GM23248 (cell line): ENCODE data around the gene MAPK11. TPM values are rescaled to one million over a fixed set of nuclear protein-coding genes. Genes with fewer than 3 reads are reported as not detected.

Experiments
- DNase-seq: peaks from one replicate; pipeline ENCODE4 v3.0.0-alpha.2; 2015
- H2AFZ ChIP-seq: fragments of 200-600 bp; sonication (generic); 2 replicates; pipeline ENCODE4 v1.6.1; 2016; ENCODE audit warnings: antibody characterized with exemption
- H3F3A ChIP-seq: fragments of 200-600 bp; sonication (generic); 2 replicates; pipeline ENCODE4 v1.6.1; 2016; ENCODE audit warnings: mild to moderate bottlenecking, antibody characterized with exemption, mixed run types; ENCODE audit not compliant: insufficient read depth
- H3K27ac ChIP-seq: fragments of 200-600 bp; sonication (generic); 2 replicates; pipeline ENCODE4 v1.5.1; 2016; ENCODE audit warnings: mild to moderate bottlenecking
- H3K27me3 ChIP-seq: fragments of 200-600 bp; sonication (generic); replicated peaks from 2 replicates; pipeline ENCODE4 v1.6.1; 2016; ENCODE audit warnings: mild to moderate bottlenecking; ENCODE audit not compliant: insufficient read depth
- H3K36me3 ChIP-seq: fragments of 200-600 bp; sonication (generic); 2 replicates; pipeline ENCODE4 v1.6.1; 2016; ENCODE audit warnings: low read depth, mild to moderate bottlenecking
- H3K4me1 ChIP-seq: fragments of 200-600 bp; sonication (generic); 2 replicates; pipeline ENCODE4 v1.6.1; 2016; ENCODE audit warnings: mild to moderate bottlenecking; ENCODE audit not compliant: insufficient read depth
- H3K4me2 ChIP-seq: fragments of 200-600 bp; sonication (generic); one replicate; pipeline ENCODE4 v1.6.1; 2016; ENCODE audit warnings: mild to moderate bottlenecking; ENCODE audit not compliant: unreplicated experiment
- H3K4me3 ChIP-seq: fragments of 200-600 bp; sonication (generic); 2 replicates; pipeline ENCODE4 v1.5.1; 2016; ENCODE audit warnings: mild to moderate bottlenecking
- H3K79me2 ChIP-seq: fragments of 200-600 bp; sonication (generic); 2 replicates; pipeline ENCODE4 v1.6.1; 2016; ENCODE audit warnings: mild to moderate bottlenecking; ENCODE audit not compliant: insufficient read depth
- H3K9ac ChIP-seq: fragments of 200-600 bp; sonication (generic); 2 replicates; pipeline ENCODE4 v1.6.1; 2016; ENCODE audit warnings: mild to moderate bottlenecking
- H3K9me2 ChIP-seq: fragments of 200-600 bp; sonication (generic); 2 replicates; pipeline ENCODE4 v1.6.1; 2016; ENCODE audit warnings: mixed run types, mild to moderate bottlenecking, moderate library complexity; ENCODE audit not compliant: insufficient read depth
- H3K9me3 ChIP-seq: fragments of 200-600 bp; sonication (generic); one replicate; pipeline ENCODE4 v1.6.1; 2017; ENCODE audit warnings: low read depth
- H4K20me1 ChIP-seq: fragments of 200-600 bp; sonication (generic); 2 replicates; pipeline ENCODE4 v1.6.0; 2016; ENCODE audit not compliant: insufficient read depth
- EZH2 ChIP-seq: fragments of 200-600 bp; sonication (generic); IDR thresholded peaks from 2 replicates; pipeline ENCODE4 v1.6.1; 2018; ENCODE audit warnings: antibody characterized with exemption, mild to moderate bottlenecking; ENCODE audit not compliant: insufficient read depth, poor library complexity, severe bottlenecking
- EZH2phosphoT487 ChIP-seq: fragments of 200-600 bp; sonication (generic); IDR thresholded peaks from 2 replicates; pipeline ENCODE4 v1.6.1; 2018; ENCODE audit warnings: antibody characterized with exemption, moderate library complexity, mild to moderate bottlenecking, low read depth; ENCODE audit not compliant: insufficient read depth
- WGBS, 2 experiments: methylation state at CpG; one replicate each; pipeline ENCODE4 v1.1.6; 2015 to 2017; ENCODE audit warnings: low lambda C conversion rate in 2 of 2, low coverage in 1 of 2; ENCODE audit errors: missing lambda C conversion rate in 2 of 2; 5-methylcytosine and 5-hydroxymethylcytosine counted together
- in situ Hi-C: fragments of 300-500 bp; cut with MboI; formaldehyde crosslinking; loops from 2 replicates; pipeline ENCODE4 v1.15.0; 2020
- polyA plus RNA-seq: library from polyadenylated mRNA; unstranded; fragments of >200 nt; fragmentation: Nextera tagmentation; extraction: Ambion mirVana; gene quantifications from 2 replicates; pipeline ENCODE4 v1.2.1, GENCODE V29; 2016
- total RNA-seq: library from RNA; depleted of rRNA; stranded (reverse); fragments of >200 nt; shearing (Covaris generic); gene quantifications from 2 replicates; pipeline ENCODE4 v1.2.3, GENCODE V29; 2014

Gene MAPK11
- total and polyA plus RNA-seq, 2 experiments from 2014 or later: 1.2 to 9.8 TPM

- no peak overlapping the region for H2AFZ ChIP-seq
- peak; percentile 69 for DNase-seq
- peak overlapping the region; percentile 92 for H3K4me3 ChIP-seq
- no peaks in the 10 kb centered on the region for H3K9me3 ChIP-seq
- H3K79me2 ChIP-seq: peaks cover 72% of the 10 kb centered on the region
- H3K36me3 ChIP-seq: no peaks in the 10 kb centered on the region
- 21 to 41% methylated on average over 17 to 19 of the region's 22 CpGs for WGBS, 2 experiments
- peaks cover 54% of the 10 kb centered on the region for H3K4me1 ChIP-seq
- H3K27ac ChIP-seq: peak overlapping the region; percentile 89
- no peaks in the 10 kb centered on the region for H3K9me2 ChIP-seq
- TF ChIP-seq EZH2 (no peak), EZH2phosphoT487 (no peak)
- peak overlapping the region; percentile 94 for H3K9ac ChIP-seq
- no peaks in the 10 kb centered on the region for H3K27me3 ChIP-seq
- in situ Hi-C loops: no loop called here
- peak overlapping the region; percentile 92 for H3K4me2 ChIP-seq
- no peaks in the 10 kb centered on the region for H4K20me1 ChIP-seq
- H3F3A ChIP-seq: peaks cover 12% of the 10 kb centered on the region
These were observed 34.6 kb upstream of the MAPK11 start for GRCh38 chr22:50304528-50305392.

- Histone ChIP-seq H3K4me1 (peaks cover 53% of the 10 kb centered on the region), H3K9me3 (no peaks in the 10 kb centered on the region)
- peak; percentile 48 for DNase-seq
These were observed 33.8 kb upstream of the MAPK11 start for GRCh38 chr22:50303848-50304527.

GRCh38 chr22:50303515-50303847 is 33.3 kb upstream of the MAPK11 start:
- Histone ChIP-seq H2AFZ (no peak overlapping the region), H3K4me1 (peaks cover 48% of the 10 kb centered on the region), H3K27ac (peak overlapping the region; percentile 89), H3K27me3 (no peaks in the 10 kb centered on the region), H3K9ac (peak overlapping the region; percentile 94), H3K4me3 (no peak overlapping the region), H3K79me2 (peaks cover 83% of the 10 kb centered on the region), H4K20me1 (no peaks in the 10 kb centered on the region; the same call in 1 of the 2 replicates), H3F3A (peaks cover 7% of the 10 kb centered on the region), H3K4me2 (no peak overlapping the region), H3K36me3 (no peaks in the 10 kb centered on the region), H3K9me3 (no peaks in the 10 kb centered on the region), H3K9me2 (no peaks in the 10 kb centered on the region)
- TF ChIP-seq EZH2 (no peak), EZH2phosphoT487 (no peak)
- in situ Hi-C loops: no loop called here
- DNase-seq: no peak
- 95% methylated on average over 7 of the region's 7 CpGs for WGBS, 2 experiments

More at GRCh38 chr22:50303848-50304527, 33.8 kb upstream of the MAPK11 start:
- no peak overlapping the region for H2AFZ ChIP-seq
- no peaks in the 10 kb centered on the region for H3K9me2 ChIP-seq
- peaks cover 78% of the 10 kb centered on the region for H3K79me2 ChIP-seq
- WGBS, 2 experiments: 69 to 75% methylated on average over 7 to 11 of the region's 11 CpGs
- peak overlapping the region; percentile 92 for H3K4me3 ChIP-seq
- peaks cover 12% of the 10 kb centered on the region for H3F3A ChIP-seq
- in situ Hi-C loops: no loop called here
- H3K27ac ChIP-seq: peak overlapping the region; percentile 89
- H4K20me1 ChIP-seq: no peaks in the 10 kb centered on the region
- no peak for TF ChIP-seq EZH2phosphoT487
- TF ChIP-seq EZH2: no peak
- H3K27me3 ChIP-seq: no peaks in the 10 kb centered on the region
- H3K36me3 ChIP-seq: no peaks in the 10 kb centered on the region
- peak overlapping the region; percentile 94 for H3K9ac ChIP-seq
- H3K4me2 ChIP-seq: peak overlapping the region; percentile 64

DNA sequence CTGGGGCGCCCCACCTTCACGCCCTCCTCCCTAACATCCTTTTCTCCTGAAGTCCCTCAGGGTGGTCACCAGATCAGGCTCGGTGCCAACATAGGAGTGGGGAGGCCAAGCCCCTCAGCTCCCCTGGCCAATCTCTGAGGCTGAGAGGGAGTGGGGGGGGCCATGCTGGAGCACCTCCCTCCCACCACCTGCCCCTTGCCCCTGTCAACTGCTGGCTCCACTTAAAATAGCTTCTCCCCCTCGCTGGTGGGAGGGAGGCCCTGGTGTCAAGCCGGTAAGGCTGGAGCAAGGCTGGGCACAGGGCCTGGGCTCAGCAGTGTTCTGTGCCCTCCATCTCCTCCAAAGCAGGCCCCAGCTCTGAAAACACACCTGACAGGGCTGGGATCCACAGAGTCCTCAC is 32.4 kb upstream of the MAPK11 start:
- Histone ChIP-seq H3F3A (no peaks in the 10 kb centered on the region; the same call in 1 of the 2 replicates), H3K4me1 (peaks cover 43% of the 10 kb centered on the region), H3K9ac (peak overlapping the region; percentile 94), H2AFZ (no peak overlapping the region), H3K9me3 (no peaks in the 10 kb centered on the region), H3K4me2 (no peak overlapping the region), H3K36me3 (no peaks in the 10 kb centered on the region), H3K27ac (peak overlapping the region; percentile 89), H3K27me3 (no peaks in the 10 kb centered on the region), H3K9me2 (no peaks in the 10 kb centered on the region), H4K20me1 (no peaks in the 10 kb centered on the region; the same call in 1 of the 2 replicates), H3K79me2 (peaks cover 93% of the 10 kb centered on the region), H3K4me3 (no peak overlapping the region)
- 75 to 82% methylated on average over 4 to 5 of the region's 5 CpGs for WGBS, 2 experiments
- TF ChIP-seq EZH2phosphoT487 (no peak), EZH2 (no peak)
- in situ Hi-C loops: no loop called here
- DNase-seq: peak; percentile 17
